ENCODE measurements around the gene RPS2.
"Not testable (repeated sequence)": the region's sequence is repeated elsewhere in the genome, so short reads cannot be mapped to it uniquely, and the experiment has no call there.

Gene RPS2

DNA sequence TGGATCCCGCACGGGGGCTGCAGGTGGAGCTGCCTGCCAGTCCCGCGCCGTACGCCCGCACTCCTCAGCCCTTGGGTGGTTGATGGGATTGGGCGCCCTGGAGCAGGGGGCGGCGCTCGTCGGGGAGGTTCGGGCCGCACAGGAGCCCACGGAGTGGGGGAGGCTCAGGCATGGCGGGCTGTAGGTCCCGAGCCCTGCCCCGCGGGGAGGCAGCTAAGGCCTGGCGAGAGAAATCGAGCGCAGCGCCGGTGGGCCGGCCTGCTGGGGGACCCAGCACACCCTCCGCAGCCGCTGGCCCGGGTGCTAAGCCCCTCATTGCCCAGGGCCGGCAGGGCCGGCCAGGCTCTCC lies 6.5 kb downstream of the RPS2 start:
- peaks cover 15% of the 10 kb centered on the region for H3K4me1 ChIP-seq (ENCODE audit: control insufficient read depth, insufficient read depth, low read length)
- H3K9ac ChIP-seq (ENCODE audit: low read length); H3K4me3 ChIP-seq (ENCODE audit: low read depth, low read length); H3K27ac ChIP-seq (ENCODE audit: low read depth, low read length); H3K27me3 ChIP-seq (ENCODE audit: control insufficient read depth, insufficient read depth, low read length); H3K9me3 ChIP-seq (ENCODE audit: control insufficient read depth, insufficient read depth, low read depth, low read length): not testable (repeated sequence)
- peaks cover 21% of the 10 kb centered on the region for H3K36me3 ChIP-seq (ENCODE audit: control insufficient read depth, insufficient read depth, low read length)

GRCh38 chr16:1957434-1958142 lies 7.0 kb downstream of the RPS2 start:
- H3K9me3 ChIP-seq (ENCODE audit: control insufficient read depth, insufficient read depth, low read depth, low read length); H3K9ac ChIP-seq (ENCODE audit: low read length); H3K27me3 ChIP-seq (ENCODE audit: control insufficient read depth, insufficient read depth, low read length); H3K27ac ChIP-seq (ENCODE audit: low read depth, low read length); H3K4me3 ChIP-seq (ENCODE audit: low read depth, low read length): not testable (repeated sequence)
- Histone ChIP-seq H3K4me1 (ENCODE audit: control insufficient read depth, insufficient read depth, low read length) (peaks cover 15% of the 10 kb centered on the region), H3K36me3 (ENCODE audit: control insufficient read depth, insufficient read depth, low read length) (peaks cover 16% of the 10 kb centered on the region)

DNA sequence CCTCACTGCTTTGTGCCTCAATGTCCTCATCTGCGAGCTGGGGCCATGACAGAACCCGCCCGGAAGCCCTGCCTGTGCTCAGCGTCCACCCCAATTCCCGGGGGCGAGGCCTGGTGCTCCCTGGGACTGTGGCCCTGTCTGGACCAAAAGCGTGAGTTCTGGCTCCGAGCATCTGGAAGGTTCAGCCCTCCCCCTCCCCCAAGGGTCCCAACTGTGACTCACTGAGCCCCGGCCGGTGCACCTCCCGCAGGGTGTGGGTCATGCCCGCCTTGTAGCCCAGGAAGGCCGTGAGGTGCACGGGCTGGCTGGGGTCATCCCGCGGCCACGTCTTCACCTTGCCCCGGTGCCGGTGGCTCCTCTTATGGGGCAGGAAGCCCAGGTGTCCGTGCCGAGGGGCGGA lies 10.9 kb downstream of the RPS2 start:
- no peaks in the 10 kb centered on the region for H3K36me3 ChIP-seq (ENCODE audit: control insufficient read depth, insufficient read depth, low read length)
- no peaks in the 10 kb centered on the region for H3K27me3 ChIP-seq (ENCODE audit: control insufficient read depth, insufficient read depth, low read length)
- peaks cover 5% of the 10 kb centered on the region for H3K4me1 ChIP-seq (ENCODE audit: control insufficient read depth, insufficient read depth, low read length)
- no peak overlapping the region for H3K9ac ChIP-seq (ENCODE audit: low read length)
- H3K9me3 ChIP-seq (ENCODE audit: control insufficient read depth, insufficient read depth, low read depth, low read length): no peaks in the 10 kb centered on the region
- H3K27ac ChIP-seq (ENCODE audit: low read depth, low read length): no peak overlapping the region
- H3K4me3 ChIP-seq (ENCODE audit: low read depth, low read length): no peak overlapping the region

- Histone ChIP-seq H3K9ac (ENCODE audit: low read length) (no peak overlapping the region), H3K4me3 (ENCODE audit: low read depth, low read length) (no peak overlapping the region), H3K9me3 (ENCODE audit: control insufficient read depth, insufficient read depth, low read depth, low read length) (no peaks in the 10 kb centered on the region), H3K27ac (ENCODE audit: low read depth, low read length) (no peak overlapping the region), H3K27me3 (ENCODE audit: control insufficient read depth, insufficient read depth, low read length) (no peaks in the 10 kb centered on the region), H3K36me3 (ENCODE audit: control insufficient read depth, insufficient read depth, low read length) (no peaks in the 10 kb centered on the region), H3K4me1 (ENCODE audit: control insufficient read depth, insufficient read depth, low read length) (peaks cover 3% of the 10 kb centered on the region; the same call in 1 of the 2 replicates)
Observed at GRCh38 chr16:1950559-1950958, 14.1 kb downstream of the RPS2 start.

DNA sequence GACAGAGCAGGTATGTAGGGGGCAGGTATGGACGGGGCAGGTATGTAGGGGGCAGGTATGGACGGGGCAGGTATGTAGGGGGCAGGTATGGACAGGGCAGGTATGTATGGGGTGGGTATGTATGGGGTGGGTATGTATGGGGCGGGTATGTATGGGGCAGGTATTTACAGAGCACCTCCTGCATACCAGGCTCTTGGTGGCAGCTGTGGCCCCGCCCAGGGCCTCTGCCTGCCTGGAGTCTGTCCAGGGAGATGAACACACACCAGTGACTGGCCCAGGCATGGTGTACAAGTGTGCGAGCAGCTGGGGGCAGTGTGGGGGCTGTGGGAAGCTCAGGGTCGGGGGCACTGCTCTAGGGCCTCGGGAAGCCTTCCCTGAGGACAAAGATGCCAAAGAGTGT lies 14.6 kb downstream of the RPS2 start:
- peaks cover 3% of the 10 kb centered on the region; the same call in 1 of the 2 replicates for H3K4me1 ChIP-seq (ENCODE audit: control insufficient read depth, insufficient read depth, low read length)
- no peaks in the 10 kb centered on the region for H3K9me3 ChIP-seq (ENCODE audit: control insufficient read depth, insufficient read depth, low read depth, low read length)
- H3K9ac ChIP-seq (ENCODE audit: low read length): no peak overlapping the region
- no peak overlapping the region for H3K4me3 ChIP-seq (ENCODE audit: low read depth, low read length)
- no peak overlapping the region for H3K27ac ChIP-seq (ENCODE audit: low read depth, low read length)
- no peaks in the 10 kb centered on the region for H3K27me3 ChIP-seq (ENCODE audit: control insufficient read depth, insufficient read depth, low read length)
- H3K36me3 ChIP-seq (ENCODE audit: control insufficient read depth, insufficient read depth, low read length): no peaks in the 10 kb centered on the region

DNA sequence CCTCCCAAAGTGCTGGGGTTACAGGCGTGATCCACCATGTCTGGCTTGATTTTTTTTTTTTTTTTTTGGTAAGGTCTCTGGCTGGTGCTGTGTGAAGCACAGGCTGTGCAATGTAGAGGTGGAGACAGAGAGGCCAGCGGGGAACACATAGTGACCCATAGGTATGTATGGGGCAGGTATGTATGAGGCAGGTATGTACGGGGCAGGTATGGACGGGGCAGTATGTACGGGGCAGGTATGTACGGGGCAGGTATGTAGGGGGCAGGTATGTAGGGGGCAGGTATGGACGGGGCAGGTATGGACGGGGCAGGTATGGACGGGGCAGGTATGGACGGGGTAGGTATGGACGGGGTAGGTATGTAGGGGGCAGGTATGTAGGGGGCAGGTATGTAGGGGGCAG lies 15.1 kb downstream of the RPS2 start:
- H3K9ac ChIP-seq (ENCODE audit: low read length): no peak overlapping the region
- peaks cover 5% of the 10 kb centered on the region; the same call in 1 of the 2 replicates for H3K4me1 ChIP-seq (ENCODE audit: control insufficient read depth, insufficient read depth, low read length)
- H3K36me3 ChIP-seq (ENCODE audit: control insufficient read depth, insufficient read depth, low read length): no peaks in the 10 kb centered on the region
- H3K4me3 ChIP-seq (ENCODE audit: low read depth, low read length): no peak overlapping the region
- H3K27me3 ChIP-seq (ENCODE audit: control insufficient read depth, insufficient read depth, low read length): no peaks in the 10 kb centered on the region
- no peak overlapping the region for H3K27ac ChIP-seq (ENCODE audit: low read depth, low read length)
- H3K9me3 ChIP-seq (ENCODE audit: control insufficient read depth, insufficient read depth, low read depth, low read length): no peaks in the 10 kb centered on the region

DNA sequence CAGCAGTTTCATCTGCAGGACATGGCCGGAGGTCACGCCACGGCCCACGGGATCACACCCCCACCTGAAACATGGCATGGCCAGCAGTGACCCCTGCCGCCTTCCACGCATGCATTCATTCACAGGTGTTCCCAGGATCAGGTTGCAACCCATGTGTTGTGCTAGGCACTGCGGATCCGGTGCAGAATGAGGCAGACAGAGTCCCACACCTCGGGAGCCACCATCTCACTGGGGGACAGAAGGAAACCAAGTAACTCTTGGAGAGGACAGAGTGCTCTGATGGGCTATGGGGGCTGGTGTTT lies 17.3 kb downstream of the RPS2 start:
- Histone ChIP-seq H3K9ac (ENCODE audit: low read length) (no peak overlapping the region), H3K9me3 (ENCODE audit: control insufficient read depth, insufficient read depth, low read depth, low read length) (no peaks in the 10 kb centered on the region), H3K27me3 (ENCODE audit: control insufficient read depth, insufficient read depth, low read length) (no peaks in the 10 kb centered on the region), H3K4me3 (ENCODE audit: low read depth, low read length) (no peak overlapping the region), H3K4me1 (ENCODE audit: control insufficient read depth, insufficient read depth, low read length) (0 out of 2 replicates have a peak, but pooled peaks cover 3% of the 10 kb centered on the region), H3K27ac (ENCODE audit: low read depth, low read length) (no peak overlapping the region), H3K36me3 (ENCODE audit: control insufficient read depth, insufficient read depth, low read length) (no peaks in the 10 kb centered on the region)

- no peaks in the 10 kb centered on the region for H3K9me3 ChIP-seq (ENCODE audit: control insufficient read depth, insufficient read depth, low read depth, low read length)
- H3K27ac ChIP-seq (ENCODE audit: low read depth, low read length): no peak overlapping the region
- no peak overlapping the region for H3K4me3 ChIP-seq (ENCODE audit: low read depth, low read length)
- peaks cover 8% of the 10 kb centered on the region; the same call in 1 of the 2 replicates for H3K4me1 ChIP-seq (ENCODE audit: control insufficient read depth, insufficient read depth, low read length)
- no peaks in the 10 kb centered on the region for H3K27me3 ChIP-seq (ENCODE audit: control insufficient read depth, insufficient read depth, low read length)
- H3K36me3 ChIP-seq (ENCODE audit: control insufficient read depth, insufficient read depth, low read length): no peaks in the 10 kb centered on the region
- H3K9ac ChIP-seq (ENCODE audit: low read length): no peak overlapping the region
Observed at GRCh38 chr16:1946495-1947368, 17.9 kb downstream of the RPS2 start.

DNA sequence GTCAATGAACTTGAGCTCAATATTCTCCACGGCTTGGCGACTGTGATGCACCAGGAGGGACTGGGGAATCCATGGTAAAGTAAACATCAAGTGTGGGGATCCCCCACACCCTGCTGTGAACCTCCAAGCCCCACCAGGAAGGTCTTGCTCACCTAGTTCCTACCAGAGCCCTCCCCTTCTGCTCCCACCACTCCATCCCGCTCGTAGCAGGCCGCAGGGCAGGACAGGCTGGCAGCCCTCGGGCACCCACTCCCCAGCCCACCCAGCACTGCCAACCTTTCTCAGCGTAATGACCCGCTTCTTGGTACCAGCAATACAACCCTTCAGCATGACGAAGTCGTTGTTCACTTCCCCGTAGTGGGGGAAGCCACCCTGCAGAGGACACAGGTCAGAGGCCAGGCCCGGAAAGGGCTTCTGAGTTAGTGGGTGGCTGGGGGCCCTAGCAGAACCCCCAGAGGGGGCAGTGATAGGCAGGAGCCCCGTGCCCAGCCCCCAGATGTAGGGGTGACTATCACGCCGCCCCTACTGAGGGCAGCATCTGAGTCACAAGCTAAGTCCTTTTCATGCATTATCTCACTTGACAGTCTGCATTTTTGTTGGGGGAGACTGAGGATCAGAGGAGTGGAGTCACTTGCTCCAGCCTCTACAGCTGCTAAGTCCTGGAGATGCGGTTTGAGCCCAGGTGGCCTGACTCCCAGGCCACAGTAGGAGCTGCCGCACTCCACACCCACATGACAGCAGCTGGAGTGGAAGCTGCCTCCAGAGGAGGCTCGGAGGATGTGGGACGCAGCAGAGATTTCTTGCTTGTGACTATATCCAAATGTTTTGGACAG lies 18.9 kb downstream of the RPS2 start:
- H3K4me3 ChIP-seq (ENCODE audit: low read depth, low read length): no peak overlapping the region
- H3K36me3 ChIP-seq (ENCODE audit: control insufficient read depth, insufficient read depth, low read length): peaks cover 2% of the 10 kb centered on the region
- H3K9ac ChIP-seq (ENCODE audit: low read length): no peak overlapping the region
- H3K27me3 ChIP-seq (ENCODE audit: control insufficient read depth, insufficient read depth, low read length): no peaks in the 10 kb centered on the region
- no peaks in the 10 kb centered on the region for H3K9me3 ChIP-seq (ENCODE audit: control insufficient read depth, insufficient read depth, low read depth, low read length)
- H3K27ac ChIP-seq (ENCODE audit: low read depth, low read length): no peak overlapping the region
- peaks cover 14% of the 10 kb centered on the region; the same call in 1 of the 2 replicates for H3K4me1 ChIP-seq (ENCODE audit: control insufficient read depth, insufficient read depth, low read length)

DNA sequence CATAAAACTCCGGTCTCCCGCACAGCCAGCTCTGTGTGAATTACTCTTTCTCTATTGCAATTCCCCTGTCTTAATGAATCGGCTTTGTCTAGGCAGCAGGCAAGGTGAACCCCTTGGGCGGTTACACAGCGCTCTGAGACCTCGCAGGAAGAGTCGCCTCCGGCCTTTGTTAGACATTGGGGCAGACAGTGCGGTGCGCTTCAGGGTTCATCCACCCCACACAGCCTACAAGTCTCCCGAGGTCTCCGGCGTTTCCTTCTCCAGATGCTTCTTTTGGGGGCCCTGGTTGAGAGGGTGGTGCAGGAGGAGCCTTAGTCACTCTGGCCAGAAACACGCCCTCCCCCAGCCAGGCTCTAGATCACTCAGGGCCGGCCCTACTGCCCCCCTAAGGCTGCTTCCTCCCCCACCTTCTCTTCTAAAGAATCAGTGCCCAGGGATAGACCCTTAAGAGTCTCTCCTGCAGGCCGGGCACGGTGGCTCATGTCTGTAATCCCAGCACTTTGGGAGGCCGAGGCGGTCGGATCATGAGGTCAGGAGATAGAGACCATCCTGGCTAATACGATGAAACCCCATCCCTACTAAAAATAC lies 19.9 kb downstream of the RPS2 start:
- peaks cover 9% of the 10 kb centered on the region for H3K36me3 ChIP-seq (ENCODE audit: control insufficient read depth, insufficient read depth, low read length)
- no peak overlapping the region for H3K4me3 ChIP-seq (ENCODE audit: low read depth, low read length)
- H3K4me1 ChIP-seq (ENCODE audit: control insufficient read depth, insufficient read depth, low read length): peaks cover 14% of the 10 kb centered on the region; the same call in 1 of the 2 replicates
- H3K27ac ChIP-seq (ENCODE audit: low read depth, low read length): no peak overlapping the region
- no peaks in the 10 kb centered on the region for H3K9me3 ChIP-seq (ENCODE audit: control insufficient read depth, insufficient read depth, low read depth, low read length)
- H3K9ac ChIP-seq (ENCODE audit: low read length): no peak overlapping the region
- no peaks in the 10 kb centered on the region for H3K27me3 ChIP-seq (ENCODE audit: control insufficient read depth, insufficient read depth, low read length)
